Activated CD8-positive, alpha-beta memory T cell treated with anti-CD3 and anti-CD28 coated beads, Interleukin-2, amount 50 U/mL, for 24 hours (primary cell): ENCODE measurements around the gene EXOSC10.

Experiments used
- DNase-seq: peaks from one replicate; pipeline ENCODE4 v3.0.0-alpha.2; 2020; ENCODE audit errors: extremely low read depth

The EXOSC10 gene

GRCh38 chr1:11099310-11100148, at the start of gene EXOSC10:
TSS of gene EXOSC10 (minus strand) at chr1:11099869. CDS start at chr1:11099831, 38 bp downstream.
- DNase-seq: peak; percentile 86

- no peak for DNase-seq
These were observed 47.6 kb upstream of the EXOSC10 start for GRCh38 chr1:11147197-11147770.

GRCh38 chr1:11145741-11146140, 46.1 kb upstream of the EXOSC10 start:
- DNase-seq: no peak

- no peak for DNase-seq
These were observed 45.0 kb upstream of the EXOSC10 start for GRCh38 chr1:11144570-11145256.

- DNase-seq: no peak
These were observed 44.2 kb upstream of the EXOSC10 start for GRCh38 chr1:11143907-11144306.

- DNase-seq: no peak
These were observed 43.7 kb upstream of the EXOSC10 start for GRCh38 chr1:11143401-11143800.

- no peak for DNase-seq
These were observed 43.1 kb upstream of the EXOSC10 start for GRCh38 chr1:11142618-11143391.

GRCh38 chr1:11138952-11139351, 39.3 kb upstream of the EXOSC10 start:
- DNase-seq: no peak

- DNase-seq: no peak
These were observed 38.4 kb upstream of the EXOSC10 start for GRCh38 chr1:11138029-11138428.

- DNase-seq: no peak
These were observed 35.2 kb upstream of the EXOSC10 start for GRCh38 chr1:11134898-11135266.

GRCh38 chr1:11134251-11134897, 34.7 kb upstream of the EXOSC10 start:
- DNase-seq: no peak

- DNase-seq: no peak
These were observed 33.1 kb upstream of the EXOSC10 start for GRCh38 chr1:11132563-11133293.

- no peak for DNase-seq
These were observed 32.1 kb upstream of the EXOSC10 start for GRCh38 chr1:11131816-11132215.

- DNase-seq: no peak
These were observed 30.7 kb upstream of the EXOSC10 start for GRCh38 chr1:11130406-11130805.

- no peak for DNase-seq
These were observed 30.2 kb upstream of the EXOSC10 start for GRCh38 chr1:11129649-11130390.

GRCh38 chr1:11126569-11126968, 26.9 kb upstream of the EXOSC10 start:
- no peak for DNase-seq

GRCh38 chr1:11125931-11126330, 26.3 kb upstream of the EXOSC10 start:
- DNase-seq: no peak

GRCh38 chr1:11124965-11125364, 25.3 kb upstream of the EXOSC10 start:
- no peak for DNase-seq

GRCh38 chr1:11116318-11116717, 16.6 kb upstream of the EXOSC10 start:
- DNase-seq: no peak

GRCh38 chr1:11114966-11115365, 15.3 kb upstream of the EXOSC10 start:
- DNase-seq: no peak
